HepG2 (cell line): ENCODE data around the gene DSPP.

Experiments used
- DNMT1 ChIP-seq: sonication (generic); formaldehyde crosslinking; IDR thresholded peaks from 2 replicates; pipeline ENCODE4 v1.5.1; 2020; ENCODE audit warnings: mild to moderate bottlenecking, missing genetic modification reagents
- ESRRA ChIP-seq: sonication (generic); formaldehyde crosslinking; IDR thresholded peaks from 2 replicates; pipeline ENCODE4 v1.5.1; 2020; ENCODE audit warnings: mild to moderate bottlenecking, low read depth, missing genetic modification reagents
- HOXD1 ChIP-seq: sonication (generic); formaldehyde crosslinking; IDR thresholded peaks from 2 replicates; pipeline ENCODE4 v1.5.0; 2020; ENCODE audit warnings: missing genetic modification reagents
- JUND ChIP-seq: sonication (generic); formaldehyde crosslinking; IDR thresholded peaks from 2 replicates; pipeline ENCODE4 v1.8.0; 2022; ENCODE audit warnings: mild to moderate bottlenecking, missing genetic modification reagents
- MAFF ChIP-seq: IDR thresholded peaks from 2 replicates; pipeline ENCODE4 v1.6.1; 2011; ENCODE audit warnings: low read depth, low read length, improper control_type of control experiment
- NFRKB ChIP-seq: fragments of 450-650 bp; IDR thresholded peaks from 2 replicates; pipeline ENCODE4 v1.6.1; 2017
- PLRG1 ChIP-seq: fragments of 450-650 bp; conservative IDR thresholded peaks from 2 replicates; pipeline ENCODE4 v1.6.1; 2016
- POLR2A ChIP-seq, 2 experiments: IDR thresholded peaks; 2 replicates each; pipeline ENCODE4 v1.6.1; 2011; ENCODE audit warnings: low read depth in 2 of 2, low read length in 2 of 2, mild to moderate bottlenecking in 1 of 2, moderate library complexity in 1 of 2; ENCODE audit not compliant: insufficient read depth in 1 of 2
- RELA ChIP-seq: sonication (generic); formaldehyde crosslinking; IDR thresholded peaks from 2 replicates; pipeline ENCODE4 v1.4.0; 2020; ENCODE audit warnings: missing genetic modification reagents
- SRF ChIP-seq: IDR thresholded peaks from 2 replicates; pipeline ENCODE4 v1.6.1; 2011; ENCODE audit warnings: mild to moderate bottlenecking, low read depth, low read length, moderate library complexity
- TF ChIP-seq, protein P1 (sequence below): sonication (generic); formaldehyde crosslinking; IDR thresholded peaks from 2 replicates; pipeline ENCODE4 v1.5.0; 2020; ENCODE audit warnings: mild to moderate bottlenecking, missing genetic modification reagents, moderate library complexity

GRCh38 chr4:87592124-87592523 is 16.2 kb upstream of the DSPP start:
- no peak for TF ChIP-seq MAFF
- no peak for TF ChIP-seq RELA (CRISPR knock-in tag)
- no peak for TF ChIP-seq SRF
- TF ChIP-seq NFRKB: no peak
- TF ChIP-seq, protein P1, sequence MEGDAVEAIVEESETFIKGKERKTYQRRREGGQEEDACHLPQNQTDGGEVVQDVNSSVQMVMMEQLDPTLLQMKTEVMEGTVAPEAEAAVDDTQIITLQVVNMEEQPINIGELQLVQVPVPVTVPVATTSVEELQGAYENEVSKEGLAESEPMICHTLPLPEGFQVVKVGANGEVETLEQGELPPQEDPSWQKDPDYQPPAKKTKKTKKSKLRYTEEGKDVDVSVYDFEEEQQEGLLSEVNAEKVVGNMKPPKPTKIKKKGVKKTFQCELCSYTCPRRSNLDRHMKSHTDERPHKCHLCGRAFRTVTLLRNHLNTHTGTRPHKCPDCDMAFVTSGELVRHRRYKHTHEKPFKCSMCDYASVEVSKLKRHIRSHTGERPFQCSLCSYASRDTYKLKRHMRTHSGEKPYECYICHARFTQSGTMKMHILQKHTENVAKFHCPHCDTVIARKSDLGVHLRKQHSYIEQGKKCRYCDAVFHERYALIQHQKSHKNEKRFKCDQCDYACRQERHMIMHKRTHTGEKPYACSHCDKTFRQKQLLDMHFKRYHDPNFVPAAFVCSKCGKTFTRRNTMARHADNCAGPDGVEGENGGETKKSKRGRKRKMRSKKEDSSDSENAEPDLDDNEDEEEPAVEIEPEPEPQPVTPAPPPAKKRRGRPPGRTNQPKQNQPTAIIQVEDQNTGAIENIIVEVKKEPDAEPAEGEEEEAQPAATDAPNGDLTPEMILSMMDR (CRISPR knock-in tag): no peak
- no peak for TF ChIP-seq POLR2A (IDR thresholded peaks at IDR 0.05; ENCODE audit: insufficient read depth in 1 of 2, low read depth in 2 of 2, low read length in 2 of 2)
- no peak for TF ChIP-seq PLRG1
- TF ChIP-seq ESRRA (CRISPR knock-in tag): no peak
- no peak for TF ChIP-seq DNMT1 (CRISPR knock-in tag)
- no peak for TF ChIP-seq HOXD1
- TF ChIP-seq JUND (CRISPR knock-in tag): no peak
